Heart left ventricle (tissue), 16 donors: ENCODE measurements around the gene FSTL4. TPM values are rescaled to one million over a fixed set of nuclear protein-coding genes. Genes with fewer than 3 reads are reported as not detected.

ENCODE experiments used
- ATAC-seq, 4 donors: fragments of 200-7000 bp; cut with Tn5 transposase; one replicate each; pipeline ENCODE4 v1.9.1; 2020 to 2022; ENCODE audit warnings: moderate library complexity in 4 of 4, mild to moderate bottlenecking in 3 of 4, moderate number of reproducible peaks in 1 of 4
- DNase-seq, 5 donors: peaks; one replicate each; pipeline ENCODE4 v3.0.0-alpha.2; 2020
- H3K27ac ChIP-seq, 12 donors: fragments of 200-600 bp; sonication (generic) in 4 of 12; one replicate each; pipeline versions ENCODE4 v1.5.0 to v1.8.0; 2016 to 2022; ENCODE audit warnings: mild to moderate bottlenecking in 2 of 12
- H3K27me3 ChIP-seq, 9 donors: fragments of 200-600 bp; sonication (generic) in 2 of 9; one replicate each; pipeline versions ENCODE4 v1.5.1 to v1.8.0; 2016 to 2022; ENCODE audit warnings: mild to moderate bottlenecking in 3 of 9
- H3K36me3 ChIP-seq, 9 donors: fragments of 200-600 bp; sonication (generic) in 2 of 9; one replicate each; pipeline versions ENCODE4 v1.5.0 to v1.8.0; 2018 to 2022; ENCODE audit warnings: mild to moderate bottlenecking in 2 of 9
- H3K4me1 ChIP-seq, 12 donors: fragments of 200-600 bp; sonication (generic) in 4 of 12; one replicate each; pipeline versions ENCODE4 v1.5.0 to v1.8.0; 2016 to 2022; ENCODE audit warnings: mild to moderate bottlenecking in 3 of 12
- H3K4me3 ChIP-seq, 12 donors: fragments of 200-600 bp; sonication (generic) in 4 of 12; one replicate each; pipeline versions ENCODE4 v1.5.0 to v1.8.0; 2017 to 2022; ENCODE audit warnings: mild to moderate bottlenecking in 9 of 12, moderate library complexity in 4 of 12
- H3K9me3 ChIP-seq, 12 donors: fragments of 200-600 bp; sonication (generic) in 4 of 12; one replicate each; pipeline versions ENCODE4 v1.5.0 to v1.8.0; 2016 to 2022; ENCODE audit warnings: mild to moderate bottlenecking in 1 of 12
- POLR2A ChIP-seq, 2 donors: fragments of 450-650 bp; IDR thresholded peaks; one replicate each; pipeline ENCODE4 v1.6.1; 2017; ENCODE audit warnings: antibody characterized with exemption in 2 of 2, mild to moderate bottlenecking in 2 of 2, moderate library complexity in 2 of 2
- WGBS, 4 donors: extraction: QIAGEN DNeasy Blood & Tissue Kit in 2 of 4; methylation state at CpG; one replicate each; pipeline versions ENCODE4 v1.1.5 to v1.1.7; 2013 to 2018; 5-methylcytosine and 5-hydroxymethylcytosine counted together
- intact Hi-C, 10 donors: fragments of 100-400 bp; cut with DNase I; formaldehyde crosslinking; loops; one replicate each; pipeline versions ENCODE4 v1.11.1 to v1.14.2; 2022
- polyA plus RNA-seq, 2 donors: library from polyadenylated mRNA; stranded (reverse); fragments of 200-250 nt; gene quantifications; one replicate each; pipeline ENCODE4 v1.2.3, GENCODE V29; 2013
- total RNA-seq, 9 donors: library from RNA; depleted of rRNA in 2 of 9; stranded (reverse); fragments of >200 nt in 2 of 9; fragmentation: NEBNext Ultra II Directional in 3 of 9; extraction: Animal tissue kit (Norgen Biotek cat#: 25700) in 3 of 9; gene quantifications; one replicate each; pipeline versions ENCODE4 v1.1.0 to v1.2.4, GENCODE V29; 2016 to 2023
- TF ChIP-seq, protein P1 (sequence below), 12 donors: fragments of 200-600 bp; sonication (generic) in 4 of 12; IDR thresholded peaks; one replicate each; pipeline versions ENCODE4 v1.5.0 to v1.8.0; 2018 to 2022; ENCODE audit warnings: antibody characterized with exemption in 12 of 12, mild to moderate bottlenecking in 5 of 12
- donor health status: ischemic (EF 13 %, LVEDD 7.1; RV severe dilation, severe dysfunction).
- donor health status: healthy with polysubstance abuse.
- donor health status: DM: no; HTN: yes; CAD: no.
- donor health status: DM: no; HTN: no; CAD: no.
- donor health status: ischemic (EF 25% LVEDD 6.9; RV normal size, moderate dysfunction).
- donor health status: ischemic (EF 25% LVEDD 5.7; RV mildly dilated, moderate dysfunction).
- donor health status: healthy.
- donor health status: DM: yes; HTN: yes; CAD: no.
- donor health status: ischemic (EF 35%, LVEDD 5.7; RV mildly dilated, moderate dysfunction).
- donor health status: nonischemic (EF 11% LVEDD 7.7; RV severe dilation, severe dysfunction).
- donor health status: DM: yes; HTN: yes; CAD: no.
- donor health status: PGD.
- donor health status: ischemic (EF 29% LVEDD 5.4; RV normal size, mild dysfunction).
- donor health status: nonischemic (EF 23%, LVEDD 6.1; RV moderate dilation, normal function).

FSTL4 gene
- total and polyA plus RNA-seq, 11 donors, result 0.01 to 0.39 (median 0.17) TPM; not detected in 6

DNA sequence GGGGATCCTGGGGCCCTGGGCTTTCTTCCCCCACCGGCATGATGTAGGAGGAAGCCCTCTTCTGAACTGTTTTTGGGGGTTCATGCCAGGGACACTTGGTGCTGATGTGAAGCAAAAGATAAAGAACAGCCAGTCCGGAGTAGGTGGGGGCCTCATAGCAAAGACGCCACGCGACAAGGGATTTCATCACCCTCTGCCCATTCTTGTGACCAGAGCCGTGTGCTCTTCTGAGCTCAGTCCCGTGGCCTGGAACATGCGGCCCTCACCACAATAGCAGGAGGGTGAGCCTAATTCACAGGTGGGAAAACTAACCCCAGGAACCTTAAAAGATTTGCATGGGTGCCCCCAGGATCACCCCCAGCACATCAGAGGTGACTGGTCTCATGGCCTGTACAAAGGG is 334.6 kb downstream of the FSTL4 start:
- intact Hi-C loops, result no loop called here
- Histone ChIP-seq H3K27ac (no peak overlapping the region), H3K27me3 (no peaks in the 10 kb centered on the region), H3K4me3 (no peak overlapping the region), H3K9me3 (no peaks in the 10 kb centered on the region), H3K36me3 (no peaks in the 10 kb centered on the region), H3K4me1 (no peaks in the 10 kb centered on the region)
- WGBS, 4 donors, result 78 to 87% (median 83%) methylated on average over 8 of the region's 8 CpGs
- ATAC-seq, result no peak
- peak in 1 of 5 donors; percentile 7 for DNase-seq
- TF ChIP-seq, protein P1, sequence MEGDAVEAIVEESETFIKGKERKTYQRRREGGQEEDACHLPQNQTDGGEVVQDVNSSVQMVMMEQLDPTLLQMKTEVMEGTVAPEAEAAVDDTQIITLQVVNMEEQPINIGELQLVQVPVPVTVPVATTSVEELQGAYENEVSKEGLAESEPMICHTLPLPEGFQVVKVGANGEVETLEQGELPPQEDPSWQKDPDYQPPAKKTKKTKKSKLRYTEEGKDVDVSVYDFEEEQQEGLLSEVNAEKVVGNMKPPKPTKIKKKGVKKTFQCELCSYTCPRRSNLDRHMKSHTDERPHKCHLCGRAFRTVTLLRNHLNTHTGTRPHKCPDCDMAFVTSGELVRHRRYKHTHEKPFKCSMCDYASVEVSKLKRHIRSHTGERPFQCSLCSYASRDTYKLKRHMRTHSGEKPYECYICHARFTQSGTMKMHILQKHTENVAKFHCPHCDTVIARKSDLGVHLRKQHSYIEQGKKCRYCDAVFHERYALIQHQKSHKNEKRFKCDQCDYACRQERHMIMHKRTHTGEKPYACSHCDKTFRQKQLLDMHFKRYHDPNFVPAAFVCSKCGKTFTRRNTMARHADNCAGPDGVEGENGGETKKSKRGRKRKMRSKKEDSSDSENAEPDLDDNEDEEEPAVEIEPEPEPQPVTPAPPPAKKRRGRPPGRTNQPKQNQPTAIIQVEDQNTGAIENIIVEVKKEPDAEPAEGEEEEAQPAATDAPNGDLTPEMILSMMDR (IDR thresholded peaks at IDR 0.05), result no peak
- no peak for TF ChIP-seq POLR2A (IDR thresholded peaks at IDR 0.05)

DNA sequence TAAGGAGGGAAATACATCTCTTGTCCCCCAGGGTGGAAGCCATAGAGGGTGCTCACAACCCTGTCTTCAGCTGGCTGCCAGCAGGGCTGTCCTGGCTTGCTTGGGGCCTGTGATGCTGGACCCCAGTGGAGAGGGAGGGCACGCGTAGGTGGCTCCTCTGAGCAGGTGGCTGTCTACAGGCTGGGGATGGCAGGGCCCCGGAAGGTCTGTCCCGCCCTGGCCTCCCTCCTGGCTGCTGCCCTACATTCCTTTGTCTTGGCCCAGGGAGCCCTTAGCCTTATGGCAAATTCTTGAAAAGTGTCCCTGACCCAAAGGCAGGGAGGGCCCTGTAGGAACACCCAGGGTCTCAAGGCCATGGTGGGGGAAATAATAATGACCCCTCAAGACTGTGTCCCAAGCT is 336.2 kb downstream of the FSTL4 start:
- intact Hi-C loops, result no loop called here
- TF ChIP-seq POLR2A (IDR thresholded peaks at IDR 0.05), result no peak
- TF ChIP-seq, protein P1 (IDR thresholded peaks at IDR 0.05), result no peak
- Histone ChIP-seq H3K27ac (no peak overlapping the region), H3K9me3 (no peaks in the 10 kb centered on the region), H3K4me3 (no peak overlapping the region), H3K4me1 (no peaks in the 10 kb centered on the region), H3K27me3 (no peaks in the 10 kb centered on the region), H3K36me3 (no peaks in the 10 kb centered on the region)
- WGBS, 4 donors, result 81 to 89% (median 88%) methylated on average over 4 of the region's 4 CpGs; no CpG with 5 or more reads in 1 of the 4 donors
- peak in 1 of 5 donors; percentile 35 for DNase-seq
- peak in 1 of 4 donors; percentile 47 for ATAC-seq

DNA sequence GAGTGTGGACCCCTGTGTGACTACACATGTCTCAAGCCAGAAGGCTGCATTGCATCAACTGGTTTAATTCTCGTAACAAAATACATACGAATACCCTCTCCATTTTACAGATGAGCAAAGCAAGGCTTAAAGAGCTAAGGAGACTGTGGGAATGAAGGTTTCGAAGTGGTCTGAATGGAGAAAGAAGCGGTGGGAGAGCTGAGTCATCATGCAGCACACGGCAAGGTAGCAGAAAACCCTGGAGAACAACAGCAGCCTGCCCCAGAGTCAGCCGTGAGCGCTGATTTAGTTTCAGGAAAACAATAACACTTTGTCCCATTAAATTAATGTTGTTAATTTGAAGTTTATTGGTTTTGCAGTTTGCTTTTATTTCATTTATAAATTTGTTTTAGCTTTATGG is 336.7 kb downstream of the FSTL4 start:
- H3K9me3 ChIP-seq, result no peaks in the 10 kb centered on the region
- no peak overlapping the region for H3K27ac ChIP-seq
- TF ChIP-seq, protein P1 (IDR thresholded peaks at IDR 0.05), result no peak
- TF ChIP-seq POLR2A (IDR thresholded peaks at IDR 0.05), result no peak
- intact Hi-C loops, result no loop called here
- H3K4me1 ChIP-seq, result no peaks in the 10 kb centered on the region
- 90 to 96% (median 94%) methylated on average over 7 of the region's 7 CpGs for WGBS, 4 donors
- H3K36me3 ChIP-seq, result no peaks in the 10 kb centered on the region
- H3K4me3 ChIP-seq, result no peak overlapping the region
- no peak for DNase-seq
- no peaks in the 10 kb centered on the region for H3K27me3 ChIP-seq
- ATAC-seq, result no peak

DNA sequence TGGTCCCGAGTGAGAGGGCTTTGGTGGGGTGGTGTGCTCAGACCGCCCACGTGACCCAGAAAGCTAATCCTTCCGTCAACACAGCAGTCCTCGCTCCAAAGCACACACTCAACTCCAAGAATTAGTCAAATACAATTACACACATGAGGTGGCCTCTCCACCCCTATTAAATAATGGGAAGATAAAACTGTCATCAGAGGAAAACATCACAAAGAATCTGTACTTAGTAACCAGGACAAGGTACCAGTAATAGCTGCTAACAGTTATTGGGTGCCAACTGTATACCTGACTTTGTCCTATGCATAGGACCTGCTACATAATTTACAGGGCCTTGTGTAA is 337.8 kb downstream of the FSTL4 start:
- H3K4me3 ChIP-seq, result no peak overlapping the region
- ATAC-seq, result no peak
- no peak for DNase-seq
- TF ChIP-seq, protein P1 (IDR thresholded peaks at IDR 0.05), result no peak
- TF ChIP-seq POLR2A (IDR thresholded peaks at IDR 0.05), result no peak
- H3K36me3 ChIP-seq, result no peaks in the 10 kb centered on the region
- intact Hi-C loops, result no loop called here
- H3K4me1 ChIP-seq, result no peaks in the 10 kb centered on the region
- no peaks in the 10 kb centered on the region for H3K9me3 ChIP-seq
- no peaks in the 10 kb centered on the region for H3K27me3 ChIP-seq
- H3K27ac ChIP-seq, result no peak overlapping the region
- 62 to 75% (median 68%) methylated on average over 5 of the region's 5 CpGs for WGBS, 4 donors
